NCI-H82 treated with DMSO at 0.1 percent for 48 hours (cell line): ENCODE data around the gene APOO.
"Not testable (repeated sequence)": the region's sequence is repeated elsewhere in the genome, so short reads cannot be mapped to it uniquely, and the experiment has no call there.

Experiments
- DNase-seq: peaks from one replicate; lab custom pipeline; 2025; ENCODE audit not compliant: unreplicated experiment; lab: John Stamatoyannopoulos, UW

APOO gene

DNA sequence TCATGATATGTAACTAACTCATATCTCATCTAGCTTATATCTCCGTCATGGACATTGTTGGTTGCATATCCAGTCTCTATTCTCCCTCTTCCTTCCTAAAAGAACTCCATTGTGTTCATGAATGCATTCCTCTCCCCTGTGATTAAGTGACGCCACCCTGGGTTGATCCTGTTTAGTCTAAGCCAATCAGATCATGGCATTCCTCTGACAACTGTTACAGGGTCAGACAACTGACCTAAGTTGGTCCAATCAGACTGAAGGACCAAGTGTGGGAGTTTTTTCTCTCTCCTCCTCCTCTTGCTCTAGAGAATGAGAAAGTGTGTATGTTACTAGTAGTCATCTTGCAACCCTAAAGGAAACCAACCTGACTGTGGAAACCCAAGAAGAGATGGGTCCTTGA lies 3.6 kb downstream of the APOO start:
- DNase-seq: no peak

DNA sequence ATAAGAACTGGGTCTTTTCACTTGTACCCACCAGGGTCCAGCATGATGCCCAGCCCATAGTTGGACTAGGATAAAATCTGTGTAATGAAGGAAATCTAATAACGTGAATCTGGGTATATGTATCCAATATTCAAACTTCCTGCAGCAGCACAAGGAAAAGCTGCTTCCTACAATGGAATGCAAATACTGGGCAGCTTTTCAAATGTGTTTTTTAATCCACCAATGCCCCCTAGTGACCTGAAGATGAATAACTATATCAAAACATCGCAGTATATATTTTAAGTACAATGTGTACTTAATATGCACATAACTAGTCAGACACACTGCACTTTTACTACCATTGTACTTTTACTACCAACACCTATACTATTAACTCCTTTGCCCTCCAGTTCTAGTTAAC lies 5.3 kb downstream of the APOO start:
- DNase-seq: peak; percentile 21

DNA sequence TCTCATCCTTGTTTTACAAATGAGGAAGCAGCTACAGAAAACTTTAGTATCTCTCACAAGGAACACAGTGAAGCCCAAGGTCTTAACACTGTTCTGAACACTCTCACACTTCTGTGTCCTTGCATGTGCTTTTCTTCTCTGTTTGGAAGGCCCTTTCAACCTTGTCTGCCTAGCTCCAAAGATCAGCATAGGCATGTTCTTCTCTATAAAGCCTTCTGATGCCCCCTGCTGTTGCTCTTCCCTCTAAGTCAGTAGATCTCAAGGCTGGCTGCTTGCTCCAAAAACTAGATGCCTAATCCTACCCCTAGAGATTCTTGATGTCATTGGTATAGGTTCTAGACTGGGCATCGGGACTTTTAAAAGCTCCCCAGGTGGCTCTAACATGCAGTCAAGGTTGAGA lies 5.9 kb downstream of the APOO start:
- DNase-seq: peak; percentile 39

DNA sequence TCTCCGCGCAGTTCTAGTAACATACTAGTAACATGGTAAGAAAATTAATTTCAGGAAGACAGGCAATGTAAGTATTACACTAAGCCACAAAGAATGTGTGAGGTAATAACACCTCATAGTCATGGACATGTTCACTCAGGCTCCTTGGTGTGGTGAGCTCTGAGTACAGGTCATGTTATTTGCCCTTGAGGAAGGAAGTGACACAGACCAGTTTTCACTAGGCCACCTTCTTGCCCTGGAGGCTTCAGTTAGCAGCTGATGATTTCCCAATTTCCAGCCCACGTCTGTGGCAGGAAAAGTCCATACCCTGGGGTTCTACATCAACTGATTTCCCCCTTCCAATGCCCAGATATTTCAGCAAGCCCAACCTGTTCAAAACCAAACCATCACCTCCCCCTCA lies 6.7 kb downstream of the APOO start:
- no peak for DNase-seq

DNA sequence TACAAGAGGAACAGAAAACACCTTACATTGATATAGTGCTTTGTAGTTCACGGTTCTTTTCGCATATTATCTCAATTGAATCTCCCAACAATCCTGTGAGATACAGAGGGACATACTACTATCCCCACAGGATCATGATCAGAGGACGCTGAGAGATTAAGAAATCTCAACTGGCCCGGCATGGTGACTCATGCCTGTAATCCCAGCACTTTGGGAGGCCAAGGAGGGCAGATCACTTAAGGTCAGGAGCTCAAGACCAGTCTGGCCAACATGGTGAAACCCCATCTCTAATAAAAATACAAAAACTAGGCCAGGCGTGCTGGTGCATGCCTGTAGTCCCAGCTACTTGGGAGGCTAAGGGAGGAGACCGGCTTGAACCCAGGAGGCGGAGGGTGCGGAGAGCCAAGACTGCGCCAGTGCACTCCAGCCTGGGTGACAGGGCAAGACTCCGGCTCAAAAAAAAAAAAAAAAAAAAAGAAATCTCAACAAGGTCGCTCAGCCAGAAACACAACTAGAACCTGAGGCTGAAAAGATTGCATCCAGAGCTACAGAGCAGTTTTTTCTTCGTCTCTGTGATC lies 7.4 kb downstream of the APOO start:
- DNase-seq: no peak

DNA sequence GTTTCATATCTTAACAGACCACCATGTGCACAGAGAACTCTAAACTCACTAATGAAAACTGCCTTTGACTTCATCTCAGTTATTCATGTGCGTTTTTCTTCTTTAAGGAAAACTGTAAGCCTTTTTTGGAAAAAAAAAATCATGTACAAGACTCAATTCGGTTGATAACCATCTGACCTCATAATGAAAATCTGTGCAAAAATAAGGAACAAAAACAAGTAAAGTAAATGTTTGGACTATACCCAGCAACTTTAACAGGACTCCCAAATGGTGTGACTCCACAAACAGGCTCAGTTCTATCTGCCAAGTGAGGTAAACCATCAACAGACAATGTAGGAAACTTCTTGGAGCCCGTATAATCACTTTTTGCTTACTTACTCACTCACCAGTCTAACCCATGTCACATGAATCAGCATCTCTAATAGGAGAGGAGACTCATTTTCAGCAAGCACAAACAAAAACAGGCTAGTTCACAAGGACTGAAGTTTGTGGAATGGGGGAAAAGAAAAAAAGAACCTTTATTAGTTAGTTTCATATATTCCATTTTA lies 9.3 kb downstream of the APOO start:
- no peak for DNase-seq

DNA sequence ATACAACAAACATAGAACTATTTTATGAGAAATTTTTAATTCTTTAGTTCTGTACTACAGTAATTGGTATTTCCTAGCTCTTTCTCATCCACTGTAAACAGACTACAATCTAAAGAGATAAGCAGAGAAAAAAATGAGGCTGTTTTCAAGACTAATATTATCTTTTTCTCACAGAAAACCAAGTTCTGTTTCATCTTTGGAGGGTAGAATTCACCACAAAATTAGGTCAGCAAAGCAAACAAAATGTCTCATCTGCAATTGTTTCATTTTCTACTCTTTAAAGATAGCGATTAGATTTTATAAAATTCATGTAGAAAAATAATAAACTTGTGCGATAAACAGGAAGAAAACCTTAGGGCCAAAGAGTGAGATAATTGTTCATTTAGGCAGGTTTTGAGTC lies 10.8 kb downstream of the APOO start:
- DNase-seq: no peak

DNA sequence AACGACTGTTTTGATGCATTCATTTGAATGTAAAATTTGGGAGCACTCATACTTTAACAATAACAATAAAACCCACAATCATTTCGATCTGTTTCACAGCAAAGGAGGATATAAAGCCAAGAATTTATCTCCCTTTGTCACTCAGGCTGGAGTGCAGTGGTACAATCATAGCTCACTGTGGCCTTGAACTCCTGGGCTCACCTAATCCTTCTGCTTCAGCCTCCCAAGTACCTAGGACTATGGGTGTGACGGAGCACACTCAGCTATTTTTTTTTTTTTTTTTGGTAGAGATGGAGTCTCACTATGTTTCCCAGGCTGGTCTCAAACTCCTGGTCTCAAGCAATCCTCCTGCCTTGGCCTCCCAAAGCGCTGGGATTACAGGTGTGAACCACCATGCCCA lies 11.2 kb downstream of the APOO start:
- DNase-seq: not testable (repeated sequence)

DNA sequence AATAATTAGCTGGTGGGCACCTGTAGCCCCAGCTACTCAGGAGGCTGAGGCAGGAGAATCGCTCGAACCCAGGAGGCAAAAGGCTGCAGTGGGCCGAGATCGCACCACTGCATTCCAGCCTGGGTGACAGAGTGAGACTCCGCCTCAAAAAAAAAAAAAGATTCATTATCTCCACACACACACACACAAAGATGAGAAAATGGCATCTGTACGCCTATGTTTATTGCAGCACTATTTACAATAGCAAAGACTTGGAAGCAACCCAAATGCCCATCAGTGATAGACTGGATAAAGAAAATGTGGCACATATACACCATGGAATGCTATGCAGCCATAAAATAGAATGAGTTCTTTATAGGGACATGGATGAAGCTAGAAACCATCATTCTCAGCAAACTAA lies 12.7 kb downstream of the APOO start:
- not testable (repeated sequence) for DNase-seq

DNA sequence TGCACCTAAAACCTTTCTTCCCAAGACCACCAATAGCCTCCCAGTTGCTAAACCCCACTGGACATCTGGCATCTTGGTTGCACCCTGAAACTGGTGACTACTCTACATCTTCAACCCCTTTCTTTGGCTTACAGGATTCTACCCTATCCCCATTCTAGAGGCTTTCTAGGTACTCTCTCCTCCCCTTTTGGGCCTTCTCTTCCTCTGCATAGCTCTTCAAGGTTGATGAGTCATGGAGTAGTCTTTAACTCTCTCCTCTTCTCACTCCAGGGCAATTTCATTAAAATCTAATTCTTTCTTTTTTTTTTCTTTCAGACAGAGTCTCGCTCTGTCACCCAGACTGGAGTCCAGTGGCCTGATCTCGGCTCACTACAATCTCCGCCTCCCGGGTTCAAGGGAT lies 16.8 kb downstream of the APOO start:
- DNase-seq: no peak

DNA sequence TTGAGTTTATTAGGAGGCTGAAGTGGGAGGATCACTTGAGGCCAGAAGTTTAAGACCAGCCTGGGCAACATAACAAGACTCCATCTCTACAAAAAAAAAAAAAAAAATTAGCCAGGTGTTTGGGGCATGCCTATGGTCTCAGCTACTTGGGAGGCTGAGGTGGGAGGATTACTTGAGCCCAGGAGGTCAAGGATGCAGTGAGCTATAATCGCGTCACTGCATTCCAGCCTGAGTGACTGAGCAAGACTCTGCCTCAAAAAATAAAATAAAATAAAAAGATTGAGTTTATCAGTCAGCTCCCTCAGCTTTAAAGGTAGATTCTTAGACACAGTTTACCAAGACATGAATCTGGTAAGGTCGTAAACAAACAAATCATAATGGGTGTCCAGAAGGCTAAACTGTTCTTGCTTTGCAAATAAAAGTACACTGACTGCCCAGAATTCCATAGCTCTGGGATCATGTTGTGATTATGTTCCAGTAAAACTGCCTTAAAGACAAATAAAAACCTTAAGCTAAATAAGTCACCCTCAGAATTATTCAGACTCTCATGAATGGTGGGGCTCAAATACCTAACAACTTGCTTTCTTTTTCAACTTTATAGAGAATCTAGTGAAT lies 18.7 kb downstream of the APOO start:
- DNase-seq: no peak

DNA sequence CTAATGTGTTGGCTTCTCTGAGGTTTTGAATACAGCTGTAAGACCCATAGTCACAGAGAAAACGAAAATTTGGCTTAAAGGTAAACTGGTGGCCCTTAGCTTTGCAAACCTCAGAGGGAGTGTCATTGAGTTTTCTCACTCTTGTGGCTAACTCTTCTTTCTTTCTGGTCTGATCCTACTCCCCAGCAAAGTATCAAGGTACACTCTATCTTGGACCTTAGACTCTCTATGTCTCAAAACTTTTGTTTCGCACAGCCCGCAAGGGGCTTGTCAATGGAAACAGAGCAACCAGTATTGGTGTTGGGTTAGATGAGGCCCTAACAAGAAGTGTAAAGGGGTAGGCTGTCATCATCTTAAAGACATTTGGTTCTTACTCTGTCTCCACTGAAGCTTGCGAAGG lies 19.8 kb downstream of the APOO start:
- DNase-seq: no peak

DNA sequence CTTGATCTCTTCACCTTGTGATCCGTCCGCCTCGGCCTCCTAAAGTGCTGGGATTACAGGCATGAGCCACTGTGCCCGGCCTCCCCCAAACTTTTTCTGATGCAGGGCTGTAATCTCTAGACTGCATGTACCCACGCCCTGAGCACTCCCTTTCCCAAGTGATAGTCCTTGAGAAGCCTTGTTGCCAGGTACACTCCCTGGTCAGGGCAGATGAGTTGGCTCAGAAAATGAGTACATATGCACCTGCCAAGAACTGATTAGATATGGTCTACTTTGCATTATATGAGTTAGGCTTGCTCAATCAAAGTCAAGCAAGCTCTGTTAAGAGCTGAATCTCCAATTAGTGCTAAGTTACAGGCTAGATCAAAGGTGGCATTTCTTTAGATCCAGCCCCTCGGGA lies 20.3 kb downstream of the APOO start:
- no peak for DNase-seq

DNA sequence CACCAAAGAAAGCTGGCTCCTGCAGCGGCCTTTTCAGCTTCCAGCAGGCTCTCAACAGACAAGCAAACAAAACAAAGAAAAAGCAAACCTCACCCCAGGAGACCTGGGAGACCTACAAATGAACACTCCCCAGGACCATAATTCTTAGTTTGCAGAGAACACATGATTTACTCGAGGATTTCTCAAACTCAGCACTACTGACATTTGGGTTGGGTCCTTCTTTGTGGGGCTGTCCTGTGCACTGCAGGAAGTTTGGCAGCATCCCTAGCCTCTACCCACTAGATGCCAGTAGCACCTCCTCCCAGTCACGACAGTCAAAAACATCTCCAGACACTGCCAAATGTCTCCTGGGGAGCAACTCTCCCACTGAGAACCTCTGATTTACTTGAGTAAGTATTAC lies 21.9 kb downstream of the APOO start:
- no peak for DNase-seq

DNA sequence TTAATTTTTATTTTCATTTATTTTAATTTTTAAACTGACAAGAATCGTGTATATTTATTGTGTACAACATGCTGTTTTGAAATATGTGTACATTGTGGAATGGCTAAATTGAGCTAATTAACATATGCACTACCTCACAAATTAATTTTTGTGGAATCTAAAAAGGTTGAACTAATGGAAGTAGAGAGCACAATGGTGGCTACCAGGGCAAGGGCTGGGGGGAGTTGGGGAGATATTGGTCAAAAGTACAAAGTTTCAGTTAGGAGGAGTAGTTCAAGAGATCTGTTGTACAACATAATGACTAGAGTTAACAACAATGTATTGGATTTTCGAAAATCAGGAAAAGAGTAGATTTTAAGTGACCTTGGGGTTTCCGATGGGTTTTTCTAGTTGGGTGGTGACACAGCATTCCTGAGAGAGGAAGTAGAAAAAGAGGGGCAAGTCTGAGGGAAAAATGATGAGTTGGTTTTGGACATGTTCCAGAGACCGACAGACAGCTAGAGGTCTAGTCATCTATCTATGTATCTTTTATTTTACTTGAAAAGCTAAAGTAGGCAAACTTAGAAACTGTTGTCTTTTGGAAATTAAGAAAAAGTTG lies 23.2 kb downstream of the APOO start:
- no peak for DNase-seq

DNA sequence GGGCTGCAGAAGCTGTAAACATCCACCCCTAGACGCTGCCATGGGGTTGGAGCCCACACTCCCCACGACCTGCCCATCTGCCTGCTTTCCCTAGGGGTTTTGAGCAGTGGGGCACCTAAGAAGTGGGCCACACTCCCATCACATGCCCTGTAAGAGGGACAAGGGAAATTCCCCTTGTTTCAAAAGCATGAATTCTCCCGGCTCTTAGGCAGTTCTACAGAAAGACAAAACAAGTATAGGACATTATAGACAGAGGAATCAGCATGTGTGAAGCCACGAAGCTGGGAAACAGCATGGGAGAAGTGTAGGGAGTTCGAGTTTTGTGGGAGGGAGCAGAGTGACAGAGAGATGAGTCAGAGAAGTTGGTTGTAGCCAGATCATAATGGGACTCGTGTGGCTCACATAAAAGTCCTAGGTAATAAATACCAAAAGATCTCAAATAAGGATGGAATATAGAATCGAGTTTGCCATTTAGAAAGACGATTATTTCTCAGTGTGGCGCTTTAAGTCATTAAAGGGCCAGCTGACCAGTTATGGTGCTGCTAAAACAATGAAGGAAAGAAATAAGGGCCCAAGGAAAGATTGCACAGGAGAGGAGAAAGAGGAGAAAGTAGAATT lies 23.9 kb downstream of the APOO start:
- DNase-seq: no peak

DNA sequence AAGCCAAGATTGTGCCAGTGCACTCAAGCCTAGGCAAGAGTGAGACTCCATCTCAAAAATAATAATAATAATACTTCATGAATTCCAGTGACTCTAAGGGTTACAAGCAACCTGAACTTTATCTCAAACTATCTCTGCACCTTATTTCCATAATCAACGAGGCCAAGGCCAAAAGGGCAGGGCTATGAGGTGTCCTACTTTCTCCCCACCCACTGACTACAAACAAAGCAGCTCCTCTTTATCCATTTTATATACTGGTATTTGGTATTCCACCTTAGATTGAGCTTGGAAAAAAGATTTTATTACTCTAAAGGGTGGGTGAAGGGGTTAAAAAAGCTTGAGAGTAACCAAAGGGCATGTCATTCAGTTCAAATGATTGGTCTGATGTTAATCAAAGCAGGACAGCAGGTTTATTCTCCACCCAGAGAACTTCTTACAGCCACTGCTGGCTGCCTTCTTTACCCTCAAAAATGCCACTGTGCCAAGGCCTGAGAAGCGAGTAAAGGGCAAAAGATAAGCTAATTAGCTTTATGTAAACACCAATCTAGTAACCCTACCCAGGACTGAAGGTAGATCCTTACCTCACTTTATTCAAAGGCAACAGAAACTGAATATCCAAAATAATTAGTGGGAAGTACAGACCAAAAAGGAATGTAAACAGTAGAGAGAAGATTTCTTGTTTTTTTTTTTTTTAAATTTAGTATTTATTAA lies 28.2 kb downstream of the APOO start:
- DNase-seq: no peak

DNA sequence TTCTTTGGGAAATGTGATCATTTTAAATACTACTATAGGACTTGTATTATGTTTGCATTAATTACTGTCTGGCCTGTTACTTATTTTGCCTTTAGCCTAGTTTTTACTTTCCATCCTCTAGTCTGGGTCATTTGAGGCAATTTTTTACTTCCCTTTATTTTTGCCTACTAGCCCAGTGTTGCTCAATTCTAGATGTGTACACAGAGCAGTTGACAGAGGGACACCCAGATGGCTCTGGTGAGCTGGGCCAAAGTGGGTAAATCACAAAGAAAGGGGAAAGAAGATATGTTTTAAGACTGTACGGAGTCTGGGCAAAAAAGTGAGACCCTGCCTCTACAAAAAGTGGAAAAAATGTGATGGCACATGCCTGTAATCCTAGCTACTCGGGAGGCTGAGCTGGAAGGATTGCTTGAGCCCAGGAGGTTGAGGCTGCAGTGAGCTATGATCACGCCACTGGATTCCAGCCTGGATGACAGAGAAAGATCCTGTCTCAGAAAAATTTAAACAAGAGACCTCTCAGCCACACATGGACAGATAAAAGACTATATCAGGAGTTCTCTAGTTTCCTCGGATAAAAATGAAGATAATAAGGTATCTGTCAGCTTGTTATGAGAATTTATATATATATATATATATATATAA lies 35.7 kb downstream of the APOO start:
- DNase-seq: no peak

DNA sequence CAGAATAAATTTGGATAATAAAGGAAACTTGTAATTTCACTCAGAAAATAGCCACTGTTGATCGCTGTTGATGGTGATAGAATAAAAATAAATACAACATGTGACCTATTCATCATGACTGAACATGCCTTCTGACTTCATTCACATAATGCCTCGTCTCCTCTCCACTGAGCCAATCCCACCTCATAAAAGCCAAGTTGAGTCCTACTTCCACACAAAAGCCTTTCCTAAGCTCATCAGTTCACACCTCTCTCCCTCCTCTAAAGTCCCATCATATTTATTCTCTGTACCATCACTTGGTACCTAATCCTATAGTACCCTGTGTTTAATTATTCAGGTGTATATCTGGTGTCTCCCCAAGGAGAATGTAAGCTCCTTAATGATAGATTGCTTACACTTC lies 37.7 kb downstream of the APOO start:
- no peak for DNase-seq

DNA sequence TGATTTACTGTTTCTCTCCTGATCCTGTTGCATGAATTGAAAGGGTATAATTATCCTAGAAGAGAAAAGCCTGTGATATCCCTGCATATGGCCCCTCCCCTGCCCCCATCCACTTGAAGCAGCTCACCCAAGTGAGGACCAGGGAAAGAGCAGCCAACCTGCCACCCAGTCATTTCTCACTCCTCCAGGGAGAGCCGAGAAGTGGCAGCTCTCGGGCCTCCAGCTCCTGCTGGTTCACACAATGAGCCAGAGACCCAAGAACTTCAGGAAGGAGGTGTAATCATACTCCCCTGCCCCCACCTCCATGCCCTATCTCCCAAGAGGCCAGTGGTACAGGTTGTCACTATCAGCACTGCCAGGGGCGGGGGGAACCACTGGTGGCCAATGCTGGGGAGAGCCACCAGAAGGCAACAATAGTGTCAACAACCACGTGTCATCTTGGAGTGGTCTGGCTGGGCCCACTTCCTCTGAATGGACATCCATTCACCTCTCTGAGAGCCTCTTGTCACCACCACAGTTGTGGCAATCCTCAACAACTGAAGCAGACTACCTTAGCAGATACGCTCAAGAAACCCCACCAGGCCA lies 42.9 kb downstream of the APOO start:
- DNase-seq: no peak

DNA sequence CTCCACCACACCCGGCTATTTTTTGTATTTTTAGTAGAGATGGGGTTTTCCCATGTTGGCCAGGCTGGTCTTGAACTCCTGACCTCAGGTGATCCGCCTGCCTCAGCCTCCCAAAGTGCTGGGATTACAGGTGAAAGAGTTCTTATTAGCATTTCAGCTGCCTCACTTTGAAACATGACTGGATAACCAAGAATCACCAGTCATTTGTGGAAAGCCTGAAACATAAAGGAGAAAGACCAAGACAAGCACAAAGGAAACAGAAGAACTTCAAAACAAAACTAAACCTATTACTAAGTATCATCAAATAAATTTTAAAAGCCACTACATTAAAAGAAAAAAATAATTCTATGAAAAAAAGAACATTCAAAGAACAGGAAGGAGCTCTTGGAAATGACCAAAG lies 45.8 kb downstream of the APOO start:
- DNase-seq: not testable (repeated sequence)
